SHP77 (cell line): ENCODE results near the gene PLSCR2.
"Not testable (repeated sequence)": the region's sequence is repeated elsewhere in the genome, so short reads cannot be mapped to it uniquely, and the experiment has no call there.

ENCODE experiments used
- DNase-seq, 2 experiments: peaks; one replicate each; lab custom pipeline; 2025; lab: John Stamatoyannopoulos, UW

The PLSCR2 gene

GRCh38 chr3:146416366-146416765 is 53.0 kb downstream of the PLSCR2 start:
- DNase-seq, result no peak

GRCh38 chr3:146414010-146414409 is 55.4 kb downstream of the PLSCR2 start:
- DNase-seq, result no peak

- DNase-seq, result not testable (repeated sequence)
These were observed 56.6 kb downstream of the PLSCR2 start for GRCh38 chr3:146412711-146413110.

GRCh38 chr3:146407956-146408355 is 61.4 kb downstream of the PLSCR2 start:
- DNase-seq, result no peak

GRCh38 chr3:146404436-146404835 is 64.9 kb downstream of the PLSCR2 start:
- DNase-seq, result no peak

- no peak for DNase-seq
These were observed 65.6 kb downstream of the PLSCR2 start for GRCh38 chr3:146403792-146404191.

GRCh38 chr3:146396792-146397191 is 72.6 kb downstream of the PLSCR2 start:
- no peak for DNase-seq

GRCh38 chr3:146395164-146395563 is 74.2 kb downstream of the PLSCR2 start:
- DNase-seq, result no peak

GRCh38 chr3:146390957-146391356 is 78.4 kb downstream of the PLSCR2 start:
- no peak for DNase-seq

- no peak for DNase-seq
These were observed 79.2 kb downstream of the PLSCR2 start for GRCh38 chr3:146390006-146390772.

- DNase-seq, result no peak
These were observed 81.8 kb downstream of the PLSCR2 start for GRCh38 chr3:146387566-146387965.

- no peak for DNase-seq
These were observed 82.4 kb downstream of the PLSCR2 start for GRCh38 chr3:146386936-146387335.

GRCh38 chr3:146384786-146385185 is 84.6 kb downstream of the PLSCR2 start:
- DNase-seq, result no peak
